ENCODE results near the gene CELA3B.
"Not testable (repeated sequence)": the region's sequence is repeated elsewhere in the genome, so short reads cannot be mapped to it uniquely, and the experiment has no call there.

- TF ChIP-seq CTCF, POLR2A (IDR thresholded peaks at IDR 0.05): not testable (repeated sequence)
Observed at GRCh38 chr1:22014575-22015206, 37.9 kb downstream of the CELA3B start.

Data from Peyer's patch (tissue), 4 donors.